Hepatocyte (in vitro differentiated cells): Measurements from ENCODE around the gene FBRSL1.

Experiments
- CTCF ChIP-seq: fragments of 200-600 bp; sonication (generic); IDR thresholded peaks from 2 replicates; pipeline ENCODE4 v1.5.1; 2016; ENCODE audit warnings: antibody characterized with exemption, mild to moderate bottlenecking; ENCODE audit not compliant: poor library complexity
- EZH2 ChIP-seq: fragments of 200-600 bp; sonication (generic); IDR thresholded peaks from 2 replicates; pipeline ENCODE4 v1.6.1; 2016; ENCODE audit warnings: antibody characterized with exemption, mild to moderate bottlenecking, borderline replicate concordance
- EZH2phosphoT487 ChIP-seq: fragments of 200-600 bp; sonication (generic); IDR thresholded peaks from one replicate; pipeline ENCODE4 v1.6.1; 2018; ENCODE audit warnings: antibody characterized with exemption, mild to moderate bottlenecking, low read depth, moderate library complexity; ENCODE audit not compliant: unreplicated experiment, severe bottlenecking

- no peak for TF ChIP-seq CTCF
- TF ChIP-seq EZH2 = no peak
- TF ChIP-seq EZH2phosphoT487 = no peak
Measured at GRCh38 chr12:132494294-132495164, 4.6 kb downstream of the FBRSL1 start.
